Putamen (tissue), 1 donor: ENCODE measurements around the gene AKT2.
A peak's percentile ranks its signal among the peaks of the same experiment; 100 is the strongest.
"Not testable (repeated sequence)": the region's sequence is repeated elsewhere in the genome, so short reads cannot be mapped to it uniquely, and the experiment has no call there.

Source experiments
- DNase-seq: peaks from one replicate; pipeline ENCODE4 v3.0.0-alpha.2; 2016; ENCODE audit warnings: low spot score

AKT2 gene

DNA sequence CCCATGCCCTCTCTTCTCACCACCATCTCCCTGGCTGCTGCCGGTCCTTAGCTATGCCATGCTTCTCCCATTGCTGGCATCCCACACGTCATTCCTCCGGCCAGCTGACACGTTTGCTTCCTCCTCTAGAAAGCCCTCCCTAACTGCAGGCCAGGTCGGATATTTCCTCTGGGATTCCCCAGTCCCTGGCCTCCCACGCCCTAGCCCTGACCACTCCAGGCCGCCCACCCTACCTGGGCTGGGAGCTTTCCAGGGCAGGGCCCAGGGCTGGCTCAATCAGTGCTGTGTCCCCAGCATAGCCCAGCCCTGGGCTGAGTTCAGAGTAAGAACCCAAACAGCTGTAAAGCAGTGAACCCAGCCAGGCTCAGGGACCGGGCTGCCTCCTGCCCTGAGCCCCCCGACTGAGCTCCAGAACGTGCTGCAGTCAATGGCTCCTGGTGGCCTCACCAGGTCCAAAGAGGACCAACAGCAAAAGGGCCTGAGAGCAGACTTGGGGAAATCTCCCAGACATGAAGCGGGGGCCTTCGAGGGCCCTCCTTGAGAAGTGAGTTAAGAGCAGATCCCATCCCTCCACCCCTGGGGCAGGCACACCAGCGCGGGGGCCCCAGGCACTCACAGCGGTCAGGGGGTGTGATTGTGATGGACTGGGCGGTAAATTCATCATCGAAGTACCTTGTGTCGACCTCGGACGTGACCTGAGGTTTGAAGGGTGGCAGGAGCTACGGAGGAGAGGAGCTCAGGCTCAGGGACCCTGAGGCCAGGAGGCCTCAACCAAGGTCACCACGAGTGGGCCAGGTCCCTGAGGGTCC lies 50.5 kb downstream of the AKT2 start:
- no peak for DNase-seq

DNA sequence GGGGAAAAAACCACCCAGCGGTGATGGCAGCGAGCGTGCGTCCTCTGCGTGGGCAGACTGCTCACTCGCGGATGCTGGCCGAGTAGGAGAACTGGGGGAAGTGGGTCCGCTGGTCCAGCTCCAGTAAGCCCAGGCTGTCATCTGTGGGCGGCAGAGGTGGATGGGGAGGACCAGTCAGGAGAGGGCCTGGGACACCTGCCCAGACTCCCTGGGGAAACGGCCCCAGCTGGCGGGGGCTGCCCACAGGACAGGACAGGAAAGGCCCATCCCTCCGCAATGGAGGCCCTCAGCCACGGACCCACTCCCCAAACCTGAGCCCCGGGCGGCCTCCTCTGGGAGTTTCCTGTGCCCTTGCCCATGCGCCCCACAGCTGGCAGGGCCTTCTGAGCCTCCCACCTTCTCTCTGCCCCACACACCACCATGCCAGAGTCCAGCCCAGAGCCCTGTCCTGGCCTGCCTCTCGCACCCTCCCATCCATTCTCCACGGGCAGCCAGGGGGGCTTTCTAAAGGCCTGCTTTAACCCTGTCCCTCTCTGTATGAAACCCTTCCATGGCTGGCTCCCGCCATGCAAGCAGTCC lies 51.2 kb downstream of the AKT2 start:
- no peak for DNase-seq

DNA sequence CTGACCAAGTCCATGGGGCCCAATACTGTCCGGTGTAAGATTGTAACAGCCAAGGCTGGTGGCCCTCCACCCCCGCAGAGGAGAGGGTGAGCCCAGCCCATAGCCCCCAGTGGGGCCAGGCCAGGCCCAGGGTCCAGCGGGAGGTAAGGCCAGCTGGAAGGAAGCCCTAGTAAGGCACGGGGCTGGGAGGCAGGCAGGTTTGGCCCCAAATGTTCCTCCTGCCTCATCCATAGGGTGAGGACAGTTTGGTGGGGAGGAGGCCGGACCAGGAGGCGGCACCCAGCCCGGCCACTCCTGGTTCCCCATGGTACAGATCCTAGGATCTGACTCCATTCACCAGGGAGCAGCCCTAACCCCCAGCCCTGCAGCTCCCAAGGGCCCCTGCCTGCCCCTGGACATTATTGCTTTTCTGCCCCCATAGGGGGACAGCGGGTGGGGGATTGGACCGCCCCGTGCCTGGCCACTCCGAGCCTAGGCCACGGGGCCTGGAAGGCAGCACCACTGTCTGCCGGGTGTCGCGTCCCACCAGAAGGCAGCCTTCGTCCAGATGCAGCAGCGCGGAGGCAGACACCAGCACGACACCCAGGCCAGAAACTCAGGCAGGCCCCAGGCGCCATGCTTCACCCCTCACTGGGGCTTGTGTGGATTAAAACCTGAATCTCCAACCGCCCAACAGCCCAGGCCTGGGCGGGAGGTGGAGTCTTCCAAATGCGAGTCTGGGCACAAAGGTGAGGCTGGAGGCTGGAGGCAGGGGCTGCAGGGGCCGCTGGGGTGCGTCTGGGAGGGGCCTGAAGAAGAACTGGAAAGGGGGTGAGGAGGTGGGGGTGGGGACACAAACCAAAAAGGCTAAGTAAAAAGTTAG lies 52.0 kb downstream of the AKT2 start:
- DNase-seq, result no peak

DNA sequence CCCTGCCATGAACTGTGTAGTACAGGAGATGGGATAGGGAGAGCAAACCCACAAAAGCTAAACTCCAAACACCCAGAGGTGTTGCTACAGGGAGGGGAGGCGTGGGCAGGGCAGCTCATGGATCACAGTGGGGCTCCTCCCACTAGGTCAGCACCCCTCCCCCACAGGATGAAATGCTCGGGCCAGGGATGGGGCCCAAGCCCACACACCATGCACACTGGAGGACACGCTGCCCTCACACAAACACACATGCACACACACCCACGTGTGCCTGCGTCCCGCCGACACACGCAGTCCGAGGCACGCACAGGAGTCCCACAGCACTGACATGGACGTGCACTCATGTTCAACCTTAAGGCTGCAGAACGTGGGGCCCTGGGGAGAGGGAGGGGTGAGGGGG lies 52.7 kb downstream of the AKT2 start:
- DNase-seq, result no peak

DNA sequence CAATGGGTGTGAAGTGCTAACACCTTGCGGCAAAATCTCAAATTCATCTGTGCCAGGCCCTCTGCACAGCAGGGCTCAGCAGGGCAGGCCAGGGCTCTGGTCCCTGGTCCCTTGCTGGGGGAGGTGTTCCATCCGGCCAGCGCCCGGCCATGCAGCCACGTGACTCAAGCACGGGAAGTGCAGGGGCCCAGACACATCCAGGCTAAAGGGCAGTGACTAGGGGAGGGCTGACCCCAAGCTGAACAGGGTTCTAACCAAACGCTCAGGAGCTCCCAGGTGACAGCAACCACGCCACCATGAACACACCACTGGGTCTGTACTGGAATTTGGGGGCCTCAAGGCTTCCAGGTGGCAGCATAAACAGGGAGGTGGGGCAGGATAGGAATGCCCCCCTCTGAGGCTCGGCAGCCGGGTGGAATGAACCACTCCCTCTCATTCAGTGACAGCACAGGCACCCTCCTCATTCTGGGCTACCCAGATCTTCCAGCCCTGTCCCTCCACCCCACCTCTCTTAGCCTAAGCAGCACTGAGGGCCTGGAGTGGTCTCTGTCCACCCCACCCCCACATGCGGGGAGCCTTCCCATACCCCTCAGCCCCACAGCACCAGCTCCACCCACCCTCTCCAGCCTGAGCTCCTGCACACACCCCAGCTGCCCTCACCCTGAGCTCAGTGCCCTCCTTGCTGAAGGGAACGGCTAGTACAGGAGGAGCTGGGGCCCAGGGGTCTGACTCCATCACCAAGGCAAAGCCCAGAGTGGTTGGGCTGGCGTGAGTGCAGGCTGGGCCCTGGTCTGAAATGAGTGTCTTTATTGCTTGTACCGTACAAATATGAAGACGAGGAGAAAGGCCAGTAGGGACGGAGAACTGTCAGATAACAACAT lies 53.4 kb downstream of the AKT2 start:
- no peak for DNase-seq

DNA sequence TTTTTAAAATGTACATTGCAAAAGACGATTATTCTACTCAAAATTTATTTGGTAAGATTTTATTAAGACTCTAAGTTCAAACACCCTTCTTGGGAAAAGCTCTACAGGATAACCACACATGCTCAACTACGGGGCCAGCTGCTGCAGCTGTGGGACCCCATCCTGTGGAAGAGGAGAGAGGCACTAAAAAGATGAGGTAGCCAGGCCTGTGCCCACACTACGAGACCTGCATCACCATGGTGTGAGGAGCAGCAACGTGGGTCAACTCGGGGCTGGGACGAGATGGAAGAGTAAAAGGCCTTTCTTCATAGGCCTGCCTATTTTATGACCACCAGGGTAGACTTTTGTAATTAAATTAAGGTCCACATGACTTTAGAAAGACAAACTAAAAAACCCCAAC lies 54.1 kb downstream of the AKT2 start:
- no peak for DNase-seq

DNA sequence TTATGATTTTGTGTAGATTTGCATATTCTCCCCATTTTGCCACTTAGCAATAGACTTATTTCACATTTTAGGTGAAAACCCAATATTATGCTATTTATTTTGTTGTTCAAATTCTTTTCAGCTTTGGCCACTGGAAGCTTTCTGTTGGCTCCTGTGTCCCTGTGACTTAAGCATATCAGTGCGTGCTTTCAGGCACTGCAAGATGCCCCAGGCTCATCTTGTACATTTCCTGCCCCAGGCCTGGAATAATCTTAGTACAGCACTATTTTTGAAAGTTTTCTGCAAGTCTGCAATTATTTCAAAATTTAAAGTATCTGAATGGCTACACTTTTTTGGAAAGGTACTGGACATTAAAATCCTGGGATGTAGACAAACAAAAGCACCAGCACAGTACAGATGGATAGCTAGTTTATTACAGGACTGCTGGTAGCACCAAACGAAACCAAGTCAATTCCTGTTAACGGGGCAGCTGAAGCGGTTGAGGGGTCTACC lies 55.2 kb downstream of the AKT2 start:
- DNase-seq, result no peak

DNA sequence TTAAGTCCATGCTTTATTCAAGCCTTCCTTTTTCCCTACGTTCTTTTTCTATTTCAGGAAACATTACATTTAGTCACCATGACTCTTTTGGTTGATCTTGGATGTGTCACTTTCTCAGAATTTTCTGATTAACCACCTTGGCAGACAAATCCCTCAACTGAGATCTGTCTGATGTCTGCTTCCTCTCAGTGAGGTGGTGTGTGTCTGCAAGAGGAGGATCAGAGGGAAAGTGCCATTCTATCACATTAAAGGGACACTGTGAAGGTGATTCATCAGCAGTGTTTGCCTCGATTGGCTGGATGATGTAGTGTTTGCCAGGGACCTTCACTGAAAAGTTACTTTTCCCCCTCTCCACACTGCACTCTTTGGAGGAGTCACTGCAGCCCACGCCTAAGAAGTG lies 55.7 kb downstream of the AKT2 start:
- DNase-seq, result no peak

DNA sequence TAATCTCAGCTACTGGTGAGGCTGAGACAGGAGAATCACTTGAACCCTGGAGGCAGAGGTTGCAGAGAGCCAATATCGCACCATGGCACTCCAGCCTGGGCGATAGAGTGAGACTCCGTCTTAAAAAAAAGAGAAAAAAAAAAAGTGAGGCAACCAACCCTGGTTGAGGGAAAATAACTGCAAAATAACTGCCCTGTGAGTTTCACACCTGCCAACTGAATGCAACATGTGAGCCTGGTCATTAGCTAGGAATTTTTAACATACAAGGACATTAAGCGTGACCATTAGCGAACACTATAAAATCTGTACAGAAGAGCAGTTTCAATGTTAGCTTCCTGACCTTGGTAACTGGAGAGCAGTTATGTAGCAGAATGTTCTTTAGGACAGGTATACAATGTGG lies 56.3 kb downstream of the AKT2 start:
- no peak for DNase-seq

DNA sequence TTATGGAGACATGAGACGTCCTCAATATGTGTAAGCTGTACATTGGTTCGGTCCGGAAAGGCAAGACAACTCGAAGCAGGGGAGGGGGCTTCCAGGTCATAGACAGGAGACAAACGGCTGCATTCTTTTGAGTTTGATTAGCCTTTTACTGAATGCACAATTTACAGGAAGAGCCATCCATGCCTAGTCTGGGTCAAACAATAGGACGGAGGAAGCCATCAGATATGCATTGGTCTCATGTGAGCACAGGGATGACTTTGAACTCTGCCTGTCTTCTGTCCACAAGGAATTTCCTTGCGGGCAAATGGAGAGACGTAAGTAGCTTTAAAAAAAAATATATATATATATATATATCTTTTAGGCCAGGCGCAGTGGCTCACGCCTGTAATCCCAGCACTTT lies 56.8 kb downstream of the AKT2 start:
- DNase-seq, result no peak

DNA sequence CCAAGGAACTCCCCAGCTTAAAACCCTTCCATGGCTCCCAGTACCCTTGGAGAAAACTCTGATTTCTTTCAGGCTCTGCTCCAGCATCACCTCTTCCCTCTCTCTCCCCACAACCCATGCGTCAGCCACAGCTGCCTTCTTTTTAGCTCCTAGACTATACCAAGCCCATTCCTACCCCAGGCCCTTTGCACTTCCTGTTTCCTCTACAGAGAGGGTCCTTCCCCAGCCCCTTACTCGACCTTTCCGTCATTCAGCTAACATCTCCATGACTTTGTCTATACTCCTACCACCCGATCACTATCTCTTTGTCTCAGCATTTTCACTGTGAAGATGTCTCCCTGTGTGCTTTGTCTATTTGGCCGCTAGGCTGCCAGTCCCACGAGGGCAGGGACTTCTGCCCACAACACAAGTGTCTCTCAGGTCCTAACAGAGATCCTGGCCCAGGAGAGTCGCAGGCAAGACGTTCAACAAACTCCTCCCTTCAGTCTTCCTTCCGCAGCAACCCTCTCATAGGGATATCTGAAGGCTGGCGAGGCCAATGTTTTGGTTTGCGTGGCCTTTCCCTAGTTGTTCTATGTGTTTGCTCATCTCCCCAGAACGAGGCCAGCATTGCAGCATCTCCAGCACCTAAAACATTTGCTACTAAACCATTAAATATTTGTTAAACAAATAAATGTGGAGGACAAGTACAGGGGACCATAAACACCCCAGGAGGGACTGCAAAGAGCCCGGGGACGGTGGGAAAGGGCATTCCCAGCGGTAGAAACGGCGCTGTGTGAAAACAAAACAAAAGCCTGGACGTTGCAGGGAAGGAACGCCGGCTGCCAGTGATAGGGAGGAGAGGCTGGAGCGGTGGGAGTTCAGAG lies 59.5 kb downstream of the AKT2 start:
- no peak for DNase-seq

DNA sequence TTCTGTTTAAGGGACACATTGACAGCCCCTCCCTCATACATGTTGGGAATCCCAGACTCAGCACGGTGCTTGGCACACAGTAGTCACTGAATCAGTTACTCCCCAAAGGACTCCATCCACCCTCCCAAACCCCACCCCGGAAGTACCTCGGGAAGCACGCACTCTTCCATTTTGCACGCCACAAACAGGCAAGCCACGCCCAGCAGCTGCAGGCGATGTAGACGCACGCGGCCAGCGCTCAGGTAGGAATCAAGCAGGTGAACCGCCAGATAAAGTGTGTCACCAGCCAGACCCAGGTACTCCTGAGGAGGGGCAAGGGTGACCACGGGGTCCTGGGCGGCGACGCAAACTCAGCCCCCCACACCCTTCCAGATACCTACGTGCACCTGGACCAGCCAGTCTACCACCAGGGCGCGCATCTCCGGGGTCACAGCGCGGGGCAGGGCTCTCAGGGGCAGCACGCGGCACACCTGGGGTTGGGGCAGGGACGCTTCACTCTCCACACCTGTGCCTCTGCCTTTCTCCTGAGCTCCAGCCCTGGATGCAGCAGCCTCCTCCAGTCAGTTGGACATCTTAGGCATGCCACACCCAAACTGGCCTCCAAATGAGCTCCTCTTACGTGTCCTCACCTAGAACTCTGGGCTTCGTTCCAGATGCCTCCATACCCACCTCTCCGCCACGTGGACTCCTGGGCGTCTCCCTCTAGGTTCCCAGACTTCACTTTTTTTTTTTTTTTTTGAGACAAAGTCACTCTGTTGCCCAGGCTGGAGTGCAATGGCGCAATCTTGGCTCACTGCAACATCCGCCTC lies 60.6 kb downstream of the AKT2 start:
- DNase-seq, result no peak

DNA sequence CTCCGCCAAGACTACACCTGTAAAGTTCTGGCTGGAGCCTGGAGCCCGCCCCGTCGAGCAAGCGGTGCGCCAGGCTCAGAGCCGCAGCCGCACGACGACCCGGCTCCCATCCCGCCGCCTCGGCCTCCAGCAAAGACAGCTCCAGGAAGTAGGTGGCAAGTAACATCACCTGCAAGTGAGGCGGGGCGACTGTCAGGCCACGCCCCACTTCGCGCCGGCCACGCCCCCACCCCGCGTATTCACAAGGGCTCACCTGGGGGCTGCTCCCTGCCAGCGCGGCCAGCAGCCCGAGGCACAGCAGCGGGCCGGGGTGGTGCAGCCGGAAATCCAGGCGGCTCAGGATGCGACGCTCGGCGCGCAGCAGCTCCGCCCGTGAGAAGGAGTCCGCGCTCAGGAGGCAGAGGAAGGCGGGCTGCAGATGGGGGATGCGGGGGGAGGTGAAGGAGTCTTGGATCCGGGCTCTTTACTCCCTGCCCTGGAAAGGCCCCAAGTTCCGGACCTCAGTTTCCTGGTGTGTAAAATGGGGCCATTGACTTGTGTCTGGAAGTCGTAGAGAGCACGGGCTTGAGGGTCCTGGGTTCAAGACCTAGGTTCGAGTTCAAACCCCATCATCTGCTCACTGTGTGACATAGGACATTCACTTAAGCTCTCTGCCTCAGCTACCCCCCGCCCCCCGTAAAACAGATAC lies 61.9 kb downstream of the AKT2 start:
- DNase-seq, result no peak

DNA sequence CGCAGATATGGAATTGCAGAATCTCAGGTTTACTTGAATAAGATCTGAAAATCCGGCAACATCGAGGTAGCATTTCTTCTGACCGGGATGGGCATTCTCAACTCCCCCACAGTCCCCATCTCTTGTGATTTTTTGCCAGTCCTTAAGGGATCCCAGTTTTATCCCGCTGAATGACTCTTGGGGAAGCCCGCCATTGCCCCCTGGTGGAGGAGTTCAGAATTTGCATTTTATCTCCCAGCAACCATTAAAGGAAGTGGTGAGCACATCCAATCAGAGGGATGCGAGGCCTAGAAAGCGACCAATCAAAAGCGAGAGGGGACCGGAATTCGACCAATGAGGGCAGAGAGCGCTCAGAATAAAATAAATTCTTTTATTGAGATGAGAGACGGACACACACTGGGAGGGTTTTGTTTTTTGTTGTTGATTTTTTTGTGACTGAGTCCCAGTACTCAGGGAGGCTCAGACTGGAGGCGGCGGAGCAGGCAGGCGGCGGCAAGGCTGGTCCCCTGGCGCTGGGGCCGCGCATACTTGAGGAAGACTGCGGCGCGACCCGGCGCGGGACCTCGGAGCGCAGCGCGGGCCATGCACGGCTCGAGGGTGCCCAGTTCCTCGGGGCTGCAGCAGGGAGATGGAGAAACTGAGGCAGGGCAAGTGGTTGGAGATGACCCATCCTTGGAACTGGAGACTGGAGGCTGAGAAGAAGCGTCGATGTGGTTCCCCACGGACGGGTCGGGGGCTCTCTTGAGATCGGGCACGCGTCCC lies 63.1 kb downstream of the AKT2 start:
- peak; percentile 90 for DNase-seq

DNA sequence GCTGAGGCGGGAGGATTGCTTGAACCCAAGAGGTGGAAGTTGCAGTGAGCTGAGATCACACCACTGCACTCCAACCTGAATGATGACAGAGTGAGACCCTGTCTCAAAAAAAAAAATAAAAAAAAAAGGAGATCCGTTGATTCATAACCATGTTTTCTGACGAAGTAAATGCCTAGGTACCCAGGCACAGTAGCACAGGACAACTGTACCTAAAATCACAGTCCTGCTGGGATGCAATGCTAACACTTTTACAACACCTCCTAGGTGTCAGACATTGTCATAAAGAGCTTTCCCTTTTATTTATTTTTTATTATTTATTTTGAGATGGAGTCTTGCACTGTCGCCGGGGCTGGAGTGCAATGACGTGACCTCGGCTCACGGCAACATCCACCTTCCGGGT lies 64.5 kb downstream of the AKT2 start:
- no peak for DNase-seq

DNA sequence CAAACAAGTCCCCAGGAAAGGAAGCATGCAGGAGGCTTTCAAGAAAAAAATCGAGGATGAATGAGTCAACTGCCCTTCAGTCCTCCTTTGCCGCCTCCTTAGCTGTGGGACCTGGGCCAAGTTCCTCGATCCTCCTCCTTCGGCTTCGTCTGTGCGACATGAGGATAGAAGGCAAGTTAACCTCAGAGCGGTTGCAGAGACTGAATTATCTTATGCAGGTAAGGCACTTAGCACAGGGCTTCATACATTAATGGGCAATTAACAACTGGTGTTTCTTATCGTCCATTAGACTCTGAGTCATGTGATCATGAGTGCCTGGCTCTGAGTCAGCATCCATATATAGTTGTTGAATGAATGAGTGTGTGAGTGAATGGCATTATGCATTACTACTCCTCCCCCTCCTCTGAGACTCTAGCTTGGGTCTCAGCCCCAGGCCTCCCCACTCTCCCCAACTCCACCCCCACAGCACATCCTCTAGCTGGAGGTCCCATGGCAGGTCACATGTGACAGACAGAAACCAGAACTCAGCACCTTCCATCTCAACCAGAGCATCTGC lies 65.3 kb downstream of the AKT2 start:
- no peak for DNase-seq

DNA sequence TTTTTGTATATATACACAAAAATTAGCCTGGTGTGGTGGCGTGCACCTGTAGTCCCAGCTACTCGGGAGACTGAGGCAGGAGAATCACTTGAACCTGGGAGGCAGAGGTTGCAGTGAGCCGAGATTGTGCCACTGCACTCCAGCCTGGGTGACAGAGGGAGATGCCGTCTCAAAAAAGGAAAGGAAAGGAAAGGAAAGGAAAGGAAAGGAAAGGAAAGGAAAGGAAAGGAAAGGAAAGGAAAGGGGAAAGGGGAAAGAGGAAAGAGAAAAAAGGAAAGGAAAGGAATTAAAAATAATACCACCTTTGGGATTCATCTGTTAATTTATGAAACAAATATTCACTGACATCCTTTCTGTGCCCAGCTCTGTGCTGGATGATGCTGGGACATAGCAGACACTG lies 66.1 kb downstream of the AKT2 start:
- not testable (repeated sequence) for DNase-seq
